ENCODE measurements around the gene ATP5IF1.

The ATP5IF1 gene

DNA sequence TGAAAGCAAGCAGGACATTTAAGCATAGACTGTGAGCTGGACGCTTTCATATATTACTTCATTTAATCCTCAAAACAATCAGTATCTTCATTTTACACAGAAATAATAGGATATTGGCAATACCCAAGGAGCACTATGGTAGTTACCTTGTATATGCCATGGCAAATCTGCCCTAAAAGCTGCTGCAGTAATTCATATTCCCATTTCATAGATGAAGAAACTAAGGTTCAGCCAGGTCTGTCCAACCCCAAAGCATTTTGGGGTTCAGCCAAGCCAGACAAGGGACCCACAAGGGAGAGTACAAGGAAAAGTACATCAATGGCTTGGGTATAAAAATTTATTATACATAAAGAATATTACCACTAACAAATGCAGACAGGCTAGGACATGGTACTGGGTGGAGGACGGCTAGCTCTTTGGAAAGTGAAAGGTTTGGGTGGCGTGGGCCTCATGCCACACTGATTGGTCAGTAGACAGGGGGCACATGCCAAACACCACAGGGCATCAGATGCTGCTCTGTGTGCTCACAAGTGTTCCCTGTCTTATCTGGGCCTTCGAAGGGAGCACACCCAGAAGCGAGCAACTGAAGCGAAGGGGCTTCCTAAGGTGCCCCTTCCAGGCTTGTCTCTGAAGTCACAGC is 35.6 kb upstream of the ATP5IF1 start:
- H3K4me3 ChIP-seq (ENCODE audit: low read depth, low read length, poor library complexity, severe bottlenecking): no peak overlapping the region
- H3K4me2 ChIP-seq (ENCODE audit: low read length): no peak overlapping the region
- H3K79me2 ChIP-seq (ENCODE audit: insufficient read depth, low read length): no peaks in the 10 kb centered on the region
- H3K27ac ChIP-seq (ENCODE audit: low read depth, low read length, poor library complexity, severe bottlenecking): no peak overlapping the region
- peaks cover 67% of the 10 kb centered on the region for H3K36me3 ChIP-seq (ENCODE audit: insufficient read depth, low read length)
- no peak for TF ChIP-seq EZH2 (IDR thresholded peaks at IDR 0.05; ENCODE audit: borderline replicate concordance, low read length)
- TF ChIP-seq, protein P1, sequence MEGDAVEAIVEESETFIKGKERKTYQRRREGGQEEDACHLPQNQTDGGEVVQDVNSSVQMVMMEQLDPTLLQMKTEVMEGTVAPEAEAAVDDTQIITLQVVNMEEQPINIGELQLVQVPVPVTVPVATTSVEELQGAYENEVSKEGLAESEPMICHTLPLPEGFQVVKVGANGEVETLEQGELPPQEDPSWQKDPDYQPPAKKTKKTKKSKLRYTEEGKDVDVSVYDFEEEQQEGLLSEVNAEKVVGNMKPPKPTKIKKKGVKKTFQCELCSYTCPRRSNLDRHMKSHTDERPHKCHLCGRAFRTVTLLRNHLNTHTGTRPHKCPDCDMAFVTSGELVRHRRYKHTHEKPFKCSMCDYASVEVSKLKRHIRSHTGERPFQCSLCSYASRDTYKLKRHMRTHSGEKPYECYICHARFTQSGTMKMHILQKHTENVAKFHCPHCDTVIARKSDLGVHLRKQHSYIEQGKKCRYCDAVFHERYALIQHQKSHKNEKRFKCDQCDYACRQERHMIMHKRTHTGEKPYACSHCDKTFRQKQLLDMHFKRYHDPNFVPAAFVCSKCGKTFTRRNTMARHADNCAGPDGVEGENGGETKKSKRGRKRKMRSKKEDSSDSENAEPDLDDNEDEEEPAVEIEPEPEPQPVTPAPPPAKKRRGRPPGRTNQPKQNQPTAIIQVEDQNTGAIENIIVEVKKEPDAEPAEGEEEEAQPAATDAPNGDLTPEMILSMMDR (IDR thresholded peaks at IDR 0.05; ENCODE audit: low read length): no peak
- no peaks in the 10 kb centered on the region for H3K27me3 ChIP-seq (ENCODE audit: insufficient read depth, low read length)
- no peaks in the 10 kb centered on the region for H3K9me2 ChIP-seq (ENCODE audit: low read depth, low read length)
- H3K9ac ChIP-seq (ENCODE audit: low read length): no peak overlapping the region
- H3F3A ChIP-seq (ENCODE audit: insufficient read depth, low read length): no peaks in the 10 kb centered on the region
- no peak overlapping the region for H2AFZ ChIP-seq (ENCODE audit: low read length)
- peaks cover 15% of the 10 kb centered on the region for H3K4me1 ChIP-seq (ENCODE audit: insufficient read depth, low read length, severe bottlenecking)
- no peaks in the 10 kb centered on the region for H4K20me1 ChIP-seq (ENCODE audit: insufficient read depth, low read length)
- no peaks in the 10 kb centered on the region for H3K9me3 ChIP-seq (ENCODE audit: low read length)

DNA sequence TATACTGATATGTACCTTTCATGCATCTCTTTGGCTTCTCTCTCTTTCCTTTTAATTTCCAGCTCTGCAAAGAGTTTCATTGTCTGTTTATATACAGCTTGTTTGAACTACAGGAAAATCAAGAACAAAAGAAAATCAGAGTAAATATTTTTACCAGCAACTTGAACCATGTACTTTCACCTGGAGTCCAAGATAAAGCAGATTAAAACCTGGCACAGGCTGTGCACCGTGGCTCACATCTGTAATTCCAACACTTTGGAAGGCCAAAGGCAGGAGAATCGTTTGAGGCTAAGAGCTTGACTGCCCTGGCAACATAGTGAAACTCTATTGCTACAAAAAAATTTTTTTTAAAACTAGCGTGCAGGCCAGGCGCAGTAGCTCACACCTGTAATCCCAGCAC is 30.7 kb upstream of the ATP5IF1 start:
- TF ChIP-seq, protein P1 (IDR thresholded peaks at IDR 0.05; ENCODE audit: low read length): no peak
- TF ChIP-seq EZH2 (IDR thresholded peaks at IDR 0.05; ENCODE audit: borderline replicate concordance, low read length): no peak
- Histone ChIP-seq H2AFZ (ENCODE audit: low read length) (no peak overlapping the region), H3K4me2 (ENCODE audit: low read length) (no peak overlapping the region), H3K9ac (ENCODE audit: low read length) (no peak overlapping the region), H3K4me3 (ENCODE audit: low read depth, low read length, poor library complexity, severe bottlenecking) (no peak overlapping the region), H3K27me3 (ENCODE audit: insufficient read depth, low read length) (no peaks in the 10 kb centered on the region), H3K79me2 (ENCODE audit: insufficient read depth, low read length) (no peaks in the 10 kb centered on the region), H3K36me3 (ENCODE audit: insufficient read depth, low read length) (peaks cover 86% of the 10 kb centered on the region), H3K4me1 (ENCODE audit: insufficient read depth, low read length, severe bottlenecking) (no peaks in the 10 kb centered on the region), H3K9me2 (ENCODE audit: low read depth, low read length) (no peaks in the 10 kb centered on the region), H3F3A (ENCODE audit: insufficient read depth, low read length) (no peaks in the 10 kb centered on the region), H3K9me3 (ENCODE audit: low read length) (no peaks in the 10 kb centered on the region), H3K27ac (ENCODE audit: low read depth, low read length, poor library complexity, severe bottlenecking) (no peak overlapping the region), H4K20me1 (ENCODE audit: insufficient read depth, low read length) (no peaks in the 10 kb centered on the region)

DNA sequence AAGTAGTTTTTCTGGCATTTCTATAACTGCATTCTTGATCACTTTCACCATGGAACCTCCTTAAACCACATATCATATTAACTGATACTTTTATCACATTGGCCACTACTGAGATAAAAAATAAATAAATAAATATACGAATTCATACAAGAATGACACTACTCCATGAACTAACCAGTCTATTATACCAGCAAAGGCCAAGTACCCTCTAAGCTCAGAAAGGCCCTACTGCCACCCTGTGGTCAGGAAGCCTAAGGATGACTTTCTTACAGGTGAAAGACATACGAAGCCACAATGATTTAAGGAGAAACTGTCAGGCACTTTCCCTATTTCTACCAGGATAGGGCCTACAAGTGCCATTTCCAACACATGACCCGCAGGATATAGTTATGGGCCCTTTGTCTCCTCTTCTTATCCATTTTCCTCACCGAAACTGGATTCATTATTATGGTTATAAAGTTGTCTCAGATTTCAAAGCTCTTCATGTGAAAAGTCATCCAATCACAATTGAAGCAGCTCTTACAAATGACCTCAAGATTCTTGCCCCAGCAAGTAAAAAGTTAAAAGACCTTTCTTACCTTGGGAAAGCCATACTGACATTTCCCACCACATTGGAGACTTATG is 27.0 kb upstream of the ATP5IF1 start:
- H2AFZ ChIP-seq (ENCODE audit: low read length): no peak overlapping the region
- no peaks in the 10 kb centered on the region for H3F3A ChIP-seq (ENCODE audit: insufficient read depth, low read length)
- no peak overlapping the region for H3K9ac ChIP-seq (ENCODE audit: low read length)
- H3K4me1 ChIP-seq (ENCODE audit: insufficient read depth, low read length, severe bottlenecking): no peaks in the 10 kb centered on the region
- no peaks in the 10 kb centered on the region for H3K27me3 ChIP-seq (ENCODE audit: insufficient read depth, low read length)
- no peaks in the 10 kb centered on the region for H4K20me1 ChIP-seq (ENCODE audit: insufficient read depth, low read length)
- H3K9me3 ChIP-seq (ENCODE audit: low read length): no peaks in the 10 kb centered on the region
- no peak for TF ChIP-seq EZH2 (IDR thresholded peaks at IDR 0.05; ENCODE audit: borderline replicate concordance, low read length)
- TF ChIP-seq, protein P1 (IDR thresholded peaks at IDR 0.05; ENCODE audit: low read length): peak; percentile 80
- H3K36me3 ChIP-seq (ENCODE audit: insufficient read depth, low read length): peaks cover 81% of the 10 kb centered on the region
- H3K79me2 ChIP-seq (ENCODE audit: insufficient read depth, low read length): no peaks in the 10 kb centered on the region
- H3K4me2 ChIP-seq (ENCODE audit: low read length): no peak overlapping the region
- no peak overlapping the region for H3K27ac ChIP-seq (ENCODE audit: low read depth, low read length, poor library complexity, severe bottlenecking)
- no peak overlapping the region for H3K4me3 ChIP-seq (ENCODE audit: low read depth, low read length, poor library complexity, severe bottlenecking)
- no peaks in the 10 kb centered on the region for H3K9me2 ChIP-seq (ENCODE audit: low read depth, low read length)

Measured in OCI-LY1 (cell line).